Activated CD8-positive, alpha-beta T cell treated with anti-CD3 and anti-CD28 coated beads for 36 hours (primary cell): ENCODE results near the gene PXYLP1. TPM values are rescaled to one million over a fixed set of nuclear protein-coding genes. Genes with fewer than 3 reads are reported as not detected.

ENCODE experiments used
- ATAC-seq: fragments of 200-7000 bp; cut with Tn5 transposase; one replicate; pipeline ENCODE4 v1.10.0; 2021; ENCODE audit warnings: mild to moderate bottlenecking, moderate library complexity
- CTCF ChIA-PET: fragments of 350-600 bp; sonication (Branson Sonifier 250); formaldehyde crosslinking; loops from one replicate; lab custom pipeline; 2021; ENCODE audit warnings: antibody characterized with exemption; lab: Charles Lee
- POLR2A ChIA-PET: fragments of 350-600 bp; sonication (Branson Sonifier 250); formaldehyde crosslinking; loops from one replicate; lab custom pipeline; 2021; ENCODE audit warnings: antibody characterized with exemption; lab: Charles Lee
- DNase-seq: peaks from one replicate; pipeline ENCODE4 v3.0.0-alpha.2; 2020
- H3K27ac Mint-ChIP-seq: one replicate; pipeline ENCODE4 v1.8.0; 2021; ENCODE audit warnings: mild to moderate bottlenecking, mixed read lengths
- H3K27me3 Mint-ChIP-seq: one replicate; pipeline ENCODE4 v1.8.0; 2021; ENCODE audit warnings: mixed read lengths
- H3K36me3 Mint-ChIP-seq: one replicate; pipeline ENCODE4 v1.8.0; 2021; ENCODE audit warnings: low read depth, mixed read lengths
- H3K4me1 Mint-ChIP-seq: one replicate; pipeline ENCODE4 v1.8.0; 2021; ENCODE audit warnings: low read depth, mixed read lengths
- H3K4me3 Mint-ChIP-seq: one replicate; pipeline ENCODE4 v1.8.0; 2021; ENCODE audit warnings: mild to moderate bottlenecking, moderate library complexity, mixed read lengths
- H3K9me3 Mint-ChIP-seq: one replicate; pipeline ENCODE4 v1.8.0; 2021; ENCODE audit warnings: mixed read lengths
- CTCF ChIP-seq: fragments of 200-600 bp; IDR thresholded peaks from one replicate; pipeline ENCODE4 v1.8.0; 2022; ENCODE audit warnings: antibody characterized with exemption, mild to moderate bottlenecking
- intact Hi-C: fragments of 100-400 bp; cut with micrococcal nuclease; formaldehyde crosslinking; loops from one replicate; pipeline ENCODE4 v1.10.0; 2022
- total RNA-seq, 2 experiments: library from RNA; stranded (reverse); gene quantifications; one replicate each; pipeline ENCODE4 v1.2.3, GENCODE V29; 2021

PXYLP1 gene
- total RNA-seq, 2 experiments from 2014 or later: 14.9 to 17.2 TPM

- TF ChIP-seq CTCF: no peak
- peak overlapping the region; percentile 95 for H3K27ac Mint-ChIP-seq
- CTCF ChIA-PET: interaction anchor here (0.9 to 3.7 kb wide), 7 partner anchors 7 to 41 kb away, joined by 3 to 52 read pairs (median 5); partner anchors contain the start of gene PXYLP1
- POLR2A ChIA-PET: interaction anchor here (1.8 to 3.8 kb wide), 7 partner anchors 8 to 36 kb away, joined by 7 to 35 read pairs (median 10); partner anchors contain the start of gene PXYLP1
- ATAC-seq (no peak), DNase-seq (no peak)
- peaks cover 9% of the 10 kb centered on the region for H3K36me3 Mint-ChIP-seq
- H3K4me3 Mint-ChIP-seq: peak overlapping the region; percentile 74
- intact Hi-C loops: no loop called here
- H3K4me1 Mint-ChIP-seq: peaks cover 36% of the 10 kb centered on the region
- H3K27me3 Mint-ChIP-seq: no peaks in the 10 kb centered on the region
- H3K9me3 Mint-ChIP-seq: no peaks in the 10 kb centered on the region
Observed at GRCh38 chr3:141266186-141266585, 34.6 kb downstream of the PXYLP1 start.

- ATAC-seq: peak; percentile 84
- H3K4me1 Mint-ChIP-seq: peaks cover 29% of the 10 kb centered on the region
- DNase-seq: peak; percentile 65
- H3K27me3 Mint-ChIP-seq: no peaks in the 10 kb centered on the region
- intact Hi-C loops: no loop called here
- H3K9me3 Mint-ChIP-seq: no peaks in the 10 kb centered on the region
- H3K27ac Mint-ChIP-seq: peak overlapping the region; percentile 95
- H3K36me3 Mint-ChIP-seq: peaks cover 2% of the 10 kb centered on the region
- H3K4me3 Mint-ChIP-seq: peak overlapping the region; percentile 74
- ChIA-PET POLR2A (interaction anchor here (1.8 to 3.8 kb wide), 6 partner anchors 9 to 37 kb away, joined by 7 to 35 read pairs (median 10); partner anchors contain the start of gene PXYLP1), CTCF (interaction anchor here (0.9 to 3.7 kb wide), 15 partner anchors 8 to 188 kb away, joined by 3 to 52 read pairs (median 4); partner anchors contain the start of gene PXYLP1)
- TF ChIP-seq CTCF: no peak
Observed at GRCh38 chr3:141266797-141267555, 35.4 kb downstream of the PXYLP1 start.

GRCh38 chr3:141267629-141268028, 36.0 kb downstream of the PXYLP1 start:
- Mint-ChIP-seq H3K4me3 (peak overlapping the region; percentile 74), H3K36me3 (peaks cover 2% of the 10 kb centered on the region), H3K27ac (peak overlapping the region; percentile 95), H3K9me3 (no peaks in the 10 kb centered on the region), H3K27me3 (no peaks in the 10 kb centered on the region), H3K4me1 (peaks cover 24% of the 10 kb centered on the region)
- intact Hi-C loops: no loop called here
- no peak for TF ChIP-seq CTCF
- ChIA-PET CTCF (interaction anchor here (0.9 to 3.7 kb wide), 12 partner anchors 9 to 187 kb away, joined by 3 to 52 read pairs (median 4); partner anchors contain the start of gene PXYLP1), POLR2A (interaction anchor here (1.9 to 3.8 kb wide), 3 partner anchors 12 to 33 kb away, joined by 10 to 35 read pairs (median 10); partner anchors contain the start of gene PXYLP1)
- DNase-seq: no peak
- no peak for ATAC-seq

GRCh38 chr3:141268306-141268705, 36.7 kb downstream of the PXYLP1 start:
- no peak for TF ChIP-seq CTCF
- ChIA-PET POLR2A (interaction anchor here (1.9 to 3.8 kb wide), 2 partner anchors 13 to 34 kb away, joined by 10 to 35 read pairs; partner anchors contain the start of gene PXYLP1), CTCF (interaction anchor here (0.8 to 3.7 kb wide), 6 partner anchors 10 to 184 kb away, joined by 3 to 52 read pairs (median 4); partner anchors contain the start of gene PXYLP1)
- H3K4me3 Mint-ChIP-seq: peak overlapping the region; percentile 74
- H3K27ac Mint-ChIP-seq: peak overlapping the region; percentile 95
- H3K27me3 Mint-ChIP-seq: no peaks in the 10 kb centered on the region
- H3K36me3 Mint-ChIP-seq: peaks cover 2% of the 10 kb centered on the region
- intact Hi-C loops: no loop called here
- ATAC-seq: peak; percentile 41
- no peak for DNase-seq
- no peaks in the 10 kb centered on the region for H3K9me3 Mint-ChIP-seq
- H3K4me1 Mint-ChIP-seq: peaks cover 26% of the 10 kb centered on the region
